HCT116 (cell line): ENCODE data around the gene PELO. TPM values are rescaled to one million over a fixed set of nuclear protein-coding genes. Genes with fewer than 3 reads are reported as not detected.

Experiments
- ATAC-seq: fragments of 200-7000 bp; cut with Tn5 transposase; 2 replicates; pipeline ENCODE4 v1.9.1; 2020; ENCODE audit warnings: mild to moderate bottlenecking, moderate library complexity
- BruUV-seq: library from RNA; stranded (reverse); fragments of 400-500 nt; replicated peaks from 2 replicates; lab custom pipeline; 2021; lab: Mats Ljungman, UMichigan
- CTCF ChIA-PET: fragments of 300-600 bp; sonication (Branson Sonifier 250); formaldehyde crosslinking; loops from one replicate; lab custom pipeline; 2021; ENCODE audit warnings: antibody characterized with exemption; lab: Charles Lee
- POLR2A ChIA-PET: fragments of 300-600, 350-600 bp; sonication (Branson Sonifier 250); formaldehyde crosslinking; loops from one replicate; lab custom pipeline; 2021; ENCODE audit warnings: antibody characterized with exemption; lab: Charles Lee
- RAD21 ChIA-PET, 2 experiments: fragments of 300-600 bp; sonication (Branson Sonifier 250); formaldehyde crosslinking; loops; one replicate each; lab custom pipeline; 2023; ENCODE audit warnings: low total read pairs in 2 of 2; ENCODE audit not compliant: uncharacterized antibody in 2 of 2, unreplicated experiment in 2 of 2, low non-redundant PET in 1 of 2; lab: Charles Lee
- DNase-seq: peaks from one replicate; pipeline ENCODE4 v3.0.0-alpha.2; 2010; ENCODE audit warnings: low read depth, low spot score
- H2AFZ ChIP-seq: fragments of 200-600 bp; shearing (Covaris generic), sonication (generic); 2 replicates; pipeline ENCODE4 v1.6.1; 2017; ENCODE audit warnings: low read depth, mixed run types, mixed read lengths, antibody characterized with exemption, low read length; ENCODE audit not compliant: poor library complexity, severe bottlenecking
- H3K27ac ChIP-seq: 2 replicates; pipeline ENCODE4 v1.5.1; 2012; ENCODE audit warnings: low read depth, low read length
- H3K27me3 ChIP-seq: fragments of 200-600 bp; sonication (generic); 2 replicates; pipeline ENCODE4 v1.6.1; 2016; ENCODE audit warnings: mixed run types, low read length, mixed read lengths; ENCODE audit not compliant: insufficient read depth
- H3K36me3 ChIP-seq, 2 experiments: fragments of 200-500 bp in 1 of 2; fragments of 200-600 bp in 1 of 2; sonication (Bioruptor generic) in 1 of 2; sonication (generic) in 1 of 2; 2 replicates each; pipeline versions ENCODE4 v1.5.1 to v1.6.1; 2014 to 2016; ENCODE audit warnings: low read length in 2 of 2, inconsistent platforms in 1 of 2, mixed read lengths in 1 of 2, mixed run types in 1 of 2; ENCODE audit not compliant: insufficient read depth in 2 of 2, control insufficient read depth in 1 of 2
- H3K4me1 ChIP-seq, 2 experiments: fragments of 200-600 bp in 1 of 2; sonication (generic) in 1 of 2; 2 replicates each; pipeline versions ENCODE4 v1.5.1 to v1.6.1; 2012 to 2017; ENCODE audit warnings: low read length in 2 of 2, inconsistent platforms in 1 of 2, mild to moderate bottlenecking in 1 of 2, mixed read lengths in 1 of 2, mixed run types in 1 of 2, moderate library complexity in 1 of 2; ENCODE audit not compliant: insufficient read depth in 2 of 2, control insufficient read depth in 1 of 2
- H3K4me2 ChIP-seq: fragments of 200-600 bp; sonication (generic); 2 replicates; pipeline ENCODE4 v1.6.1; 2017; ENCODE audit warnings: mixed run types, low read length, mixed read lengths
- H3K4me3 ChIP-seq, 2 experiments: fragments of 200-600 bp in 1 of 2; sonication (generic) in 1 of 2; replicated peaks in 1 of 2; 2 replicates each; pipeline ENCODE4 v1.5.1; 2011 to 2016; ENCODE audit warnings: low read length in 2 of 2, control low read depth in 1 of 2, low read depth in 1 of 2, mild to moderate bottlenecking in 1 of 2, mixed read lengths in 1 of 2, mixed run types in 1 of 2
- H3K79me2 ChIP-seq: fragments of 200-600 bp; sonication (generic); 2 replicates; pipeline ENCODE4 v1.6.1; 2017; ENCODE audit warnings: mild to moderate bottlenecking, mixed run types, low read length, moderate library complexity, mixed read lengths; ENCODE audit not compliant: insufficient read depth
- H3K9ac ChIP-seq: fragments of 200-600 bp; sonication (generic); 2 replicates; pipeline ENCODE4 v1.6.1; 2016; ENCODE audit warnings: low read length, mixed read lengths
- H3K9me2 ChIP-seq: fragments of 200-600 bp; sonication (generic), shearing (Covaris generic); 2 replicates; pipeline ENCODE4 v1.6.1; 2017; ENCODE audit warnings: mixed run types, mild to moderate bottlenecking, moderate library complexity; ENCODE audit not compliant: insufficient read depth
- H3K9me3 ChIP-seq, 2 experiments: fragments of 200-500 bp in 1 of 2; fragments of 200-600 bp in 1 of 2; sonication (Bioruptor generic) in 1 of 2; sonication (generic) in 1 of 2; 2 replicates each; pipeline ENCODE4 v1.6.1; 2014 to 2017; ENCODE audit warnings: low read length in 2 of 2, mixed read lengths in 2 of 2, inconsistent platforms in 1 of 2, low read depth in 1 of 2, mild to moderate bottlenecking in 1 of 2, mixed run types in 1 of 2, moderate library complexity in 1 of 2; ENCODE audit not compliant: control insufficient read depth in 1 of 2, insufficient read depth in 1 of 2
- H4K20me1 ChIP-seq: fragments of 200-600 bp; sonication (generic), shearing (Covaris generic); 2 replicates; pipeline ENCODE4 v1.6.1; 2017; ENCODE audit warnings: mixed run types, mild to moderate bottlenecking, moderate library complexity; ENCODE audit not compliant: insufficient read depth
- CEBPB ChIP-seq: IDR thresholded peaks from 2 replicates; pipeline ENCODE4 v1.6.1; 2012; ENCODE audit warnings: low read depth
- EGR1 ChIP-seq: IDR thresholded peaks from 2 replicates; pipeline ENCODE4 v1.6.1; 2012; ENCODE audit warnings: low read depth
- EZH2phosphoT487 ChIP-seq: fragments of 200-600 bp; IDR thresholded peaks from 2 replicates; pipeline ENCODE4 v1.6.1; 2018; ENCODE audit warnings: antibody characterized with exemption, borderline replicate concordance
- JUND ChIP-seq: IDR thresholded peaks from 2 replicates; pipeline ENCODE4 v1.6.1; 2012
- POLR2A ChIP-seq: IDR thresholded peaks from 2 replicates; pipeline ENCODE4 v1.7.0; 2011; ENCODE audit warnings: borderline replicate concordance; ENCODE audit not compliant: insufficient read depth, insufficient read length; ENCODE audit errors: extremely low read depth
- POLR2AphosphoS5 ChIP-seq: IDR thresholded peaks from 2 replicates; pipeline ENCODE4 v1.6.1; 2011; ENCODE audit warnings: mild to moderate bottlenecking, low read depth, low read length, moderate library complexity
- RAD21 ChIP-seq: IDR thresholded peaks from 2 replicates; pipeline ENCODE4 v1.6.1; 2012; ENCODE audit warnings: low read depth, mild to moderate bottlenecking
- SIN3A ChIP-seq: IDR thresholded peaks from 2 replicates; pipeline ENCODE4 v1.6.1; 2012; ENCODE audit warnings: low read depth
- SP1 ChIP-seq: IDR thresholded peaks from 2 replicates; pipeline ENCODE4 v1.6.1; 2012; ENCODE audit warnings: low read depth
- SRF ChIP-seq: IDR thresholded peaks from 2 replicates; pipeline ENCODE4 v1.6.1; 2012; ENCODE audit warnings: low read depth
- TCF7L2 ChIP-seq: IDR thresholded peaks from 2 replicates; pipeline ENCODE4 v1.7.0; 2011; ENCODE audit warnings: borderline replicate concordance, inconsistent platforms; ENCODE audit not compliant: insufficient read depth, insufficient read length; ENCODE audit errors: extremely low read depth
- YY1 ChIP-seq: IDR thresholded peaks from 2 replicates; pipeline ENCODE4 v1.6.1; 2011; ENCODE audit warnings: low read length, low read depth, moderate library complexity, mild to moderate bottlenecking; ENCODE audit not compliant: insufficient replicate concordance; ENCODE audit errors: extremely low read depth
- ZFX ChIP-seq: fragments of 450-650 bp; IDR thresholded peaks from 2 replicates; pipeline ENCODE4 v1.6.1; 2017
- ZNF274 ChIP-seq: fragments of 200-500 bp; sonication (Bioruptor generic); IDR thresholded peaks from 2 replicates; pipeline ENCODE4 v1.6.1; 2014; ENCODE audit warnings: mild to moderate bottlenecking, low read depth, low read length, inconsistent platforms
- intact Hi-C: fragments of 100-400 bp; cut with micrococcal nuclease; formaldehyde crosslinking; loops from 2 replicates; pipeline ENCODE4 v1.10.0; 2022
- total RNA-seq: library from RNA; stranded (reverse); gene quantifications from one replicate; pipeline ENCODE4 v1.2.1, GENCODE V29; 2021; ENCODE audit not compliant: unreplicated experiment
- TF ChIP-seq, protein P1 (sequence below): IDR thresholded peaks from 2 replicates; pipeline ENCODE4 v1.6.1; 2012
- TF ChIP-seq, protein P2 (sequence below): IDR thresholded peaks from 2 replicates; pipeline ENCODE4 v1.6.1; 2011; ENCODE audit warnings: mild to moderate bottlenecking, low read length, moderate library complexity; ENCODE audit not compliant: insufficient replicate concordance; ENCODE audit errors: extremely low read depth
- TF ChIP-seq, protein P3 (sequence below): IDR thresholded peaks from 2 replicates; pipeline ENCODE4 v1.6.1; 2012; ENCODE audit warnings: low read depth

Gene PELO
- total RNA-seq, 1 experiment from 2014 or later = 16.5 TPM

DNA sequence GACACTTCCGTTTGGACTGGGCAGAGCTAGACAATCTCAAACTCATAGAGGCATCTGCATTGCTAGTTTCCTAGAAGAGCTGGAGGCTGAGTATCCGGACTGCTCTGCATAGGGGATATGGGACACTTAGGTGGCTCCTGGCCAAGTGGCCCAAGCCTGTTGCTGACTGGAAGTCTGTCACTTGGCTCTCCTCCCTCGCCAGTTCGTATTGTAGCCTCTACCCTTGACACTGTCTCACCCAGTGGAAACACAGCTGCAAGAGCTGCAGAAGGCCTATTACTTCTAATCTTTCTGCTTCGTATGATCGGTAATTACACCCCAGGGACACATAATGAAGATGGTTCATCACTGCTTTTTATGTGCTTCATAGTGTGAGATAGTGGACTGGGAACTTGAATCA, 34.7 kb downstream of the PELO start:
- Histone ChIP-seq H3K27me3 (no peaks in the 10 kb centered on the region), H3K4me1 (no peaks in the 10 kb centered on the region), H2AFZ (no peak overlapping the region), H3K4me3 (no peak overlapping the region), H3K4me2 (no peak overlapping the region), H3K79me2 (no peaks in the 10 kb centered on the region), H3K9me3 (no peaks in the 10 kb centered on the region), H3K27ac (no peak overlapping the region), H3K9ac (no peak overlapping the region), H4K20me1 (no peaks in the 10 kb centered on the region), H3K9me2 (no peaks in the 10 kb centered on the region), H3K36me3 (no peaks in the 10 kb centered on the region)
- DNase-seq = no peak
- ChIA-PET CTCF (no interaction called here), POLR2A (no interaction called here), RAD21 (no interaction called here)
- intact Hi-C loops = no loop called here
- no peak for TF ChIP-seq SRF
- TF ChIP-seq JUND = no peak
- TF ChIP-seq SIN3A = no peak
- no peak for TF ChIP-seq SP1
- TF ChIP-seq POLR2AphosphoS5 = no peak
- TF ChIP-seq RAD21 = no peak
- no peak for TF ChIP-seq TCF7L2
- TF ChIP-seq ZNF274 = no peak
- TF ChIP-seq, protein P1, sequence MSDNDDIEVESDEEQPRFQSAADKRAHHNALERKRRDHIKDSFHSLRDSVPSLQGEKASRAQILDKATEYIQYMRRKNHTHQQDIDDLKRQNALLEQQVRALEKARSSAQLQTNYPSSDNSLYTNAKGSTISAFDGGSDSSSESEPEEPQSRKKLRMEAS = no peak
- TF ChIP-seq EZH2phosphoT487 = no peak
- no TSS peak for BruUV-seq
- no peak for ATAC-seq

DNA sequence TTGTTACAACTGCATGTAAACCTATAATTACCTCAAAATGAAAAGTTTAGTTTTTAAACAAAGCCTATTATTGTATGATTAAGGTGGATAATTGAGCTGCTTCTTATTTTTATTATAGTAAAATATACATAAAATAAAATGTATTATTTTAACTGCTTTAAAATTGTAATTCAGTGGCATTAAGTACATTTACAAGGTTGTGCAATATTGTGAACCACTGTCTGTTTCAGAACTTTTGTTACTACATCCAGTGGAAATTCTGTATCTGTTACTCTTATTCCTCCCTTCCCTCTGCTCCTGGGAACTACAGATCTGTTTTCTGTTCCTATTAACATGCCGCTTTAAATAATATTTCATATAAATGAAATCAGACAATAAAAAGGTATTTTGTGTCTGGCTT, 37.1 kb downstream of the PELO start:
- Histone ChIP-seq H3K79me2 (no peaks in the 10 kb centered on the region), H3K27ac (no peak overlapping the region), H3K36me3 (no peaks in the 10 kb centered on the region), H3K9me2 (no peaks in the 10 kb centered on the region), H3K4me2 (no peak overlapping the region), H3K4me3 (no peak overlapping the region), H4K20me1 (no peaks in the 10 kb centered on the region), H2AFZ (no peak overlapping the region), H3K4me1 (no peaks in the 10 kb centered on the region), H3K27me3 (no peaks in the 10 kb centered on the region), H3K9me3 (no peaks in the 10 kb centered on the region), H3K9ac (no peak overlapping the region)
- ATAC-seq (no peak), DNase-seq (no peak)
- RAD21 ChIA-PET = no interaction called here
- POLR2A ChIA-PET = no interaction called here
- intact Hi-C loops = no loop called here
- CTCF ChIA-PET = no interaction called here
- BruUV-seq = no TSS peak
- TF ChIP-seq, protein P2, sequence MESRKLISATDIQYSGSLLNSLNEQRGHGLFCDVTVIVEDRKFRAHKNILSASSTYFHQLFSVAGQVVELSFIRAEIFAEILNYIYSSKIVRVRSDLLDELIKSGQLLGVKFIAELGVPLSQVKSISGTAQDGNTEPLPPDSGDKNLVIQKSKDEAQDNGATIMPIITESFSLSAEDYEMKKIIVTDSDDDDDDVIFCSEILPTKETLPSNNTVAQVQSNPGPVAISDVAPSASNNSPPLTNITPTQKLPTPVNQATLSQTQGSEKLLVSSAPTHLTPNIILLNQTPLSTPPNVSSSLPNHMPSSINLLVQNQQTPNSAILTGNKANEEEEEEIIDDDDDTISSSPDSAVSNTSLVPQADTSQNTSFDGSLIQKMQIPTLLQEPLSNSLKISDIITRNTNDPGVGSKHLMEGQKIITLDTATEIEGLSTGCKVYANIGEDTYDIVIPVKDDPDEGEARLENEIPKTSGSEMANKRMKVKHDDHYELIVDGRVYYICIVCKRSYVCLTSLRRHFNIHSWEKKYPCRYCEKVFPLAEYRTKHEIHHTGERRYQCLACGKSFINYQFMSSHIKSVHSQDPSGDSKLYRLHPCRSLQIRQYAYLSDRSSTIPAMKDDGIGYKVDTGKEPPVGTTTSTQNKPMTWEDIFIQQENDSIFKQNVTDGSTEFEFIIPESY = no peak
- TF ChIP-seq EZH2phosphoT487 (no peak), POLR2A (no peak), ZFX (no peak), EGR1 (no peak), SIN3A (no peak), SRF (no peak), YY1 (no peak), CEBPB (no peak)
- TF ChIP-seq, protein P1 = no peak
- TF ChIP-seq, protein P3, sequence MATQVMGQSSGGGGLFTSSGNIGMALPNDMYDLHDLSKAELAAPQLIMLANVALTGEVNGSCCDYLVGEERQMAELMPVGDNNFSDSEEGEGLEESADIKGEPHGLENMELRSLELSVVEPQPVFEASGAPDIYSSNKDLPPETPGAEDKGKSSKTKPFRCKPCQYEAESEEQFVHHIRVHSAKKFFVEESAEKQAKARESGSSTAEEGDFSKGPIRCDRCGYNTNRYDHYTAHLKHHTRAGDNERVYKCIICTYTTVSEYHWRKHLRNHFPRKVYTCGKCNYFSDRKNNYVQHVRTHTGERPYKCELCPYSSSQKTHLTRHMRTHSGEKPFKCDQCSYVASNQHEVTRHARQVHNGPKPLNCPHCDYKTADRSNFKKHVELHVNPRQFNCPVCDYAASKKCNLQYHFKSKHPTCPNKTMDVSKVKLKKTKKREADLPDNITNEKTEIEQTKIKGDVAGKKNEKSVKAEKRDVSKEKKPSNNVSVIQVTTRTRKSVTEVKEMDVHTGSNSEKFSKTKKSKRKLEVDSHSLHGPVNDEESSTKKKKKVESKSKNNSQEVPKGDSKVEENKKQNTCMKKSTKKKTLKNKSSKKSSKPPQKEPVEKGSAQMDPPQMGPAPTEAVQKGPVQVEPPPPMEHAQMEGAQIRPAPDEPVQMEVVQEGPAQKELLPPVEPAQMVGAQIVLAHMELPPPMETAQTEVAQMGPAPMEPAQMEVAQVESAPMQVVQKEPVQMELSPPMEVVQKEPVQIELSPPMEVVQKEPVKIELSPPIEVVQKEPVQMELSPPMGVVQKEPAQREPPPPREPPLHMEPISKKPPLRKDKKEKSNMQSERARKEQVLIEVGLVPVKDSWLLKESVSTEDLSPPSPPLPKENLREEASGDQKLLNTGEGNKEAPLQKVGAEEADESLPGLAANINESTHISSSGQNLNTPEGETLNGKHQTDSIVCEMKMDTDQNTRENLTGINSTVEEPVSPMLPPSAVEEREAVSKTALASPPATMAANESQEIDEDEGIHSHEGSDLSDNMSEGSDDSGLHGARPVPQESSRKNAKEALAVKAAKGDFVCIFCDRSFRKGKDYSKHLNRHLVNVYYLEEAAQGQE = no peak
